SU-DHL-6 (cell line): ENCODE data around the gene MTHFSD.

Source experiments
- CTCF ChIP-seq: fragments of 200-600 bp; sonication (generic); IDR thresholded peaks from one replicate; pipeline ENCODE4 v1.5.1; 2017; ENCODE audit warnings: antibody characterized with exemption, mild to moderate bottlenecking, low read length, moderate library complexity; ENCODE audit not compliant: insufficient read depth, poor library complexity, severe bottlenecking
- EZH2phosphoT487 ChIP-seq: fragments of 200-600 bp; sonication (generic), shearing (Covaris generic); conservative IDR thresholded peaks from 2 replicates; pipeline ENCODE4 v1.6.1; 2018; ENCODE audit warnings: mild to moderate bottlenecking, antibody characterized with exemption, low read length, moderate library complexity, mixed read lengths

- no peak for TF ChIP-seq CTCF
- no peak for TF ChIP-seq EZH2phosphoT487
Measured at GRCh38 chr16:86567701-86568581, 12.9 kb upstream of the MTHFSD start.
